Measurements from ENCODE around the gene RASSF5.
A peak's percentile ranks its signal among the peaks of the same experiment; 100 is the strongest.

DNA sequence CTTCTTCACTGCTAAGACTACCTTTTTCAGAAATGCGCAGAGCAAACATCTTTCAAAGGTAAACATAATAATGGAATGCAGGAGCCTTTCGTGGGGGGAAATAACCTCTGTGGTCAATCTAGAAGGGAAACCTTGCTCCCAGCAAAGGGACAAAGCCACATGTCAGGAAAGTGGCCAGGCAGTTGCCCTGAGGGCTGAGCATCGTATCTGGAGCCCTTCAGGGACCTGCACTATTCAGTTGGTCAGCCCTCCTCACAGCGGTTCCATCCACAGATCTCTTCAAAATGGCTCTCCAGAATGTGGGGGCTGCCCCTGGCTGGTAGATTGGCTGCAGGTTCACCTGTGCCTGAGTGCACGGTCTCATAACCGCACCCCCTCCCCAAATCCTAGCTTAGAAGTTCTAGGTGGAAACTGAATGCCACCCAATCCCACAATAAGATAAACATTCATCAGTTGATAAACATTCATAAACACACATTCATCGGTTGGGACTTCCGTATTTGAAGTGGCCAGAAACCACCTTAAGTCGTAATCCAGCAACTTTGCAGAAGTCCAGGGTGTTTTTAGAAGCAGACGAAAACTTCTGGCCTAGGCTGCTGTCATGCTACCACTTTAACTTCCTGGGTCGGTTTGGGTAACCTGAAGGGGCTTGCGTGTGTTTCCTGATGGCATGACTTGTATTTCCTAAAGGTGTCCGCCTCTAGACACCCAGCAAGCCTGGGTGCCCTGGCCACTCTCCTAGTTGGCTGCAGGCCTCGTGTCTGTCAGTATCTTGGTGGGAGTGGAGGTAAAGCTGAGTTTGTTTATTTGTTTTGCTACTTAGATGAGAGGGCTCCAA is 50.5 kb downstream of the RASSF5 start:
- TF ChIP-seq ZEB2 (IDR thresholded peaks at IDR 0.05), result no peak
- TF ChIP-seq HCFC1 (IDR thresholded peaks at IDR 0.05; ENCODE audit: low read depth, low read length), result no peak
- TF ChIP-seq, protein P1, sequence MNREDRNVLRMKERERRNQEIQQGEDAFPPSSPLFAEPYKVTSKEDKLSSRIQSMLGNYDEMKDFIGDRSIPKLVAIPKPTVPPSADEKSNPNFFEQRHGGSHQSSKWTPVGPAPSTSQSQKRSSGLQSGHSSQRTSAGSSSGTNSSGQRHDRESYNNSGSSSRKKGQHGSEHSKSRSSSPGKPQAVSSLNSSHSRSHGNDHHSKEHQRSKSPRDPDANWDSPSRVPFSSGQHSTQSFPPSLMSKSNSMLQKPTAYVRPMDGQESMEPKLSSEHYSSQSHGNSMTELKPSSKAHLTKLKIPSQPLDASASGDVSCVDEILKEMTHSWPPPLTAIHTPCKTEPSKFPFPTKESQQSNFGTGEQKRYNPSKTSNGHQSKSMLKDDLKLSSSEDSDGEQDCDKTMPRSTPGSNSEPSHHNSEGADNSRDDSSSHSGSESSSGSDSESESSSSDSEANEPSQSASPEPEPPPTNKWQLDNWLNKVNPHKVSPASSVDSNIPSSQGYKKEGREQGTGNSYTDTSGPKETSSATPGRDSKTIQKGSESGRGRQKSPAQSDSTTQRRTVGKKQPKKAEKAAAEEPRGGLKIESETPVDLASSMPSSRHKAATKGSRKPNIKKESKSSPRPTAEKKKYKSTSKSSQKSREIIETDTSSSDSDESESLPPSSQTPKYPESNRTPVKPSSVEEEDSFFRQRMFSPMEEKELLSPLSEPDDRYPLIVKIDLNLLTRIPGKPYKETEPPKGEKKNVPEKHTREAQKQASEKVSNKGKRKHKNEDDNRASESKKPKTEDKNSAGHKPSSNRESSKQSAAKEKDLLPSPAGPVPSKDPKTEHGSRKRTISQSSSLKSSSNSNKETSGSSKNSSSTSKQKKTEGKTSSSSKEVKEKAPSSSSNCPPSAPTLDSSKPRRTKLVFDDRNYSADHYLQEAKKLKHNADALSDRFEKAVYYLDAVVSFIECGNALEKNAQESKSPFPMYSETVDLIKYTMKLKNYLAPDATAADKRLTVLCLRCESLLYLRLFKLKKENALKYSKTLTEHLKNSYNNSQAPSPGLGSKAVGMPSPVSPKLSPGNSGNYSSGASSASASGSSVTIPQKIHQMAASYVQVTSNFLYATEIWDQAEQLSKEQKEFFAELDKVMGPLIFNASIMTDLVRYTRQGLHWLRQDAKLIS (CRISPR knock-in tag; IDR thresholded peaks at IDR 0.05), result 0 out of 2 replicates have a peak, but pooled peaks have one; percentile 1
- no peak for TF ChIP-seq ZNF507 (tag; conservative IDR thresholded peaks at IDR 0.05)
- no peak for TF ChIP-seq EP300 (IDR thresholded peaks at IDR 0.05; ENCODE audit: low read length)
- no peak for TF ChIP-seq ZNF140 (CRISPR knock-in tag; IDR thresholded peaks at IDR 0.05)
- TF ChIP-seq, protein P2, sequence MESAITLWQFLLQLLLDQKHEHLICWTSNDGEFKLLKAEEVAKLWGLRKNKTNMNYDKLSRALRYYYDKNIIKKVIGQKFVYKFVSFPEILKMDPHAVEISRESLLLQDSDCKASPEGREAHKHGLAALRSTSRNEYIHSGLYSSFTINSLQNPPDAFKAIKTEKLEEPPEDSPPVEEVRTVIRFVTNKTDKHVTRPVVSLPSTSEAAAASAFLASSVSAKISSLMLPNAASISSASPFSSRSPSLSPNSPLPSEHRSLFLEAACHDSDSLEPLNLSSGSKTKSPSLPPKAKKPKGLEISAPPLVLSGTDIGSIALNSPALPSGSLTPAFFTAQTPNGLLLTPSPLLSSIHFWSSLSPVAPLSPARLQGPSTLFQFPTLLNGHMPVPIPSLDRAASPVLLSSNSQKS (CRISPR knock-in tag; IDR thresholded peaks at IDR 0.05), result no peak
- TF ChIP-seq ETV6 (IDR thresholded peaks at IDR 0.05; ENCODE audit: borderline replicate concordance in 1 of 2, low read depth in 2 of 2, low read length in 1 of 2), result no peak
- no peak for TF ChIP-seq ETV6 (CRISPR knock-in tag; IDR thresholded peaks at IDR 0.05; ENCODE audit: borderline replicate concordance)
- no peak for TF ChIP-seq CREB1 (IDR thresholded peaks at IDR 0.05)
- no peak for TF ChIP-seq CREB1 (CRISPR knock-in tag; IDR thresholded peaks at IDR 0.05)

All from K562 (cell line).